GM18951 (cell line): Measurements from ENCODE around the gene NMD3.

ENCODE experiments used
- POLR2A ChIP-seq: IDR thresholded peaks from 4 replicates; pipeline ENCODE4 v1.6.1; 2011; ENCODE audit warnings: mild to moderate bottlenecking; ENCODE audit not compliant: insufficient read length, insufficient read depth; ENCODE audit errors: extremely low read depth
- in situ Hi-C: fragments of 300-500 bp; cut with MboI; formaldehyde crosslinking; loops from one replicate; pipeline ENCODE4 v1.12.0; 2022; ENCODE audit warnings: low sequenced_read_pairs, mixed read lengths, inconsistent platforms; ENCODE audit not compliant: unreplicated experiment

NMD3 gene

GRCh38 chr3:161213644-161214043 is 7.5 kb upstream of the NMD3 start:
- TF ChIP-seq POLR2A, result no peak
- in situ Hi-C loops, result no loop called here

GRCh38 chr3:161215185-161215584 is 5.9 kb upstream of the NMD3 start:
- no peak for TF ChIP-seq POLR2A
- in situ Hi-C loops, result no loop called here

GRCh38 chr3:161217496-161217895 is 3.6 kb upstream of the NMD3 start:
- no peak for TF ChIP-seq POLR2A
- in situ Hi-C loops, result no loop called here

GRCh38 chr3:161219495-161219894 is 1.6 kb upstream of the NMD3 start:
- TF ChIP-seq POLR2A, result no peak
- in situ Hi-C loops, result no loop called here

- in situ Hi-C loops, result no loop called here
- TF ChIP-seq POLR2A, result no peak
Measured at GRCh38 chr3:161221806-161222600, 892 bp downstream of the NMD3 start.

GRCh38 chr3:161222662-161223061 is 1.6 kb downstream of the NMD3 start:
- in situ Hi-C loops, result no loop called here
- no peak for TF ChIP-seq POLR2A

- TF ChIP-seq POLR2A, result no peak
- in situ Hi-C loops, result no loop called here
Measured at GRCh38 chr3:161224786-161225185, 3.7 kb downstream of the NMD3 start.

GRCh38 chr3:161230621-161231171 is 9.6 kb downstream of the NMD3 start:
- in situ Hi-C loops, result no loop called here
- no peak for TF ChIP-seq POLR2A

GRCh38 chr3:161231861-161232260 is 10.8 kb downstream of the NMD3 start:
- TF ChIP-seq POLR2A, result no peak
- in situ Hi-C loops, result no loop called here

- in situ Hi-C loops, result no loop called here
- TF ChIP-seq POLR2A, result no peak
Measured at GRCh38 chr3:161233557-161233956, 12.4 kb downstream of the NMD3 start.

GRCh38 chr3:161236240-161236639 is 15.1 kb downstream of the NMD3 start:
- no peak for TF ChIP-seq POLR2A
- in situ Hi-C loops, result no loop called here

GRCh38 chr3:161239700-161240099 is 18.6 kb downstream of the NMD3 start:
- in situ Hi-C loops, result no loop called here
- TF ChIP-seq POLR2A, result no peak

- TF ChIP-seq POLR2A, result no peak
- in situ Hi-C loops, result no loop called here
Measured at GRCh38 chr3:161244538-161244937, 23.4 kb downstream of the NMD3 start.

GRCh38 chr3:161247049-161247448 is 25.9 kb downstream of the NMD3 start:
- no peak for TF ChIP-seq POLR2A
- in situ Hi-C loops, result no loop called here
